HEK293 (cell line): ENCODE data around the gene SMCR8.

Experiments
- CTCF ChIA-PET: fragments of 350-600 bp; formaldehyde crosslinking; extraction: SDS; loops from one replicate; lab custom pipeline; 2021; ENCODE audit warnings: antibody characterized with exemption; lab: Yijun Ruan, JAX
- POLR2A ChIA-PET: fragments of 300-600 bp; formaldehyde crosslinking; extraction: SDS; loops from one replicate; lab custom pipeline; 2020; ENCODE audit warnings: antibody characterized with exemption, inconsistent platforms; lab: Yijun Ruan, JAX
- H3K27ac ChIP-seq: fragments of 200-500 bp; sonication (Bioruptor generic); 2 replicates; pipeline ENCODE4 v1.5.1; 2014; ENCODE audit warnings: low read depth, low read length, control low read depth, inconsistent platforms; ENCODE audit errors: extremely low read depth
- H3K36me3 ChIP-seq, 2 experiments: fragments of 200-500 bp in 1 of 2; sonication (Bioruptor generic) in 1 of 2; 1 replicate in 1 of 2; 2 replicates in 1 of 2; pipeline ENCODE4 v1.5.1; 2014 to 2017; ENCODE audit warnings: inconsistent platforms in 2 of 2, low read length in 2 of 2; ENCODE audit not compliant: control insufficient read depth in 2 of 2, insufficient read depth in 1 of 2
- H3K4me1 ChIP-seq: fragments of 200-500 bp; sonication (Bioruptor generic); 2 replicates; pipeline ENCODE4 v1.5.1; 2014; ENCODE audit warnings: mild to moderate bottlenecking, low read length, inconsistent platforms; ENCODE audit not compliant: control insufficient read depth, insufficient read depth
- H3K4me3 ChIP-seq: 2 replicates; pipeline ENCODE4 v1.5.1; 2011; ENCODE audit warnings: low read depth, mild to moderate bottlenecking, control low read depth, low read length, moderate library complexity
- H3K9me3 ChIP-seq: fragments of 200-500 bp; sonication (Bioruptor generic); 2 replicates; pipeline ENCODE4 v1.5.1; 2014; ENCODE audit warnings: low read depth, low read length, inconsistent platforms; ENCODE audit not compliant: control insufficient read depth, insufficient read depth
- KLF1 ChIP-seq: fragments of 450-650 bp; formaldehyde crosslinking; IDR thresholded peaks from 2 replicates; pipeline ENCODE4 v1.5.1; 2016; ENCODE audit warnings: missing biosample characterization, missing genetic modification characterization
- RBAK ChIP-seq: fragments of 450-650 bp; formaldehyde crosslinking; IDR thresholded peaks from 2 replicates; pipeline ENCODE4 v1.5.1; 2016; ENCODE audit warnings: missing biosample characterization, missing genetic modification characterization
- SALL2 ChIP-seq: fragments of 450-650 bp; formaldehyde crosslinking; IDR thresholded peaks from 2 replicates; pipeline ENCODE4 v1.5.0; 2017; ENCODE audit warnings: missing biosample characterization, mild to moderate bottlenecking, missing genetic modification characterization, borderline replicate concordance
- YY2 ChIP-seq: fragments of 450-650 bp; formaldehyde crosslinking; IDR thresholded peaks from 2 replicates; pipeline ENCODE4 v1.5.1; 2016; ENCODE audit warnings: missing biosample characterization, missing genetic modification characterization
- ZBTB7A ChIP-seq: fragments of 450-650 bp; formaldehyde crosslinking; IDR thresholded peaks from 2 replicates; pipeline ENCODE4 v1.5.1; 2016; ENCODE audit warnings: low read depth, missing biosample characterization, missing genetic modification characterization
- ZNF335 ChIP-seq: fragments of 450-650 bp; formaldehyde crosslinking; conservative IDR thresholded peaks from 2 replicates; pipeline ENCODE4 v1.5.1; 2016; ENCODE audit warnings: missing biosample characterization, missing genetic modification characterization
- ZNF561 ChIP-seq: fragments of 450-650 bp; IDR thresholded peaks from 2 replicates; pipeline ENCODE4 v1.5.1; 2018; ENCODE audit warnings: missing biosample characterization, missing genetic modification characterization, borderline replicate concordance
- ZNF747 ChIP-seq: fragments of 450-650 bp; formaldehyde crosslinking; IDR thresholded peaks from 2 replicates; pipeline ENCODE4 v1.5.1; 2016; ENCODE audit warnings: missing biosample characterization, missing genetic modification characterization
- ZNF843 ChIP-seq: fragments of 450-650 bp; formaldehyde crosslinking; IDR thresholded peaks from 2 replicates; pipeline ENCODE4 v1.5.1; 2016; ENCODE audit warnings: missing biosample characterization, missing genetic modification characterization
- TF ChIP-seq, protein P1 (sequence below): fragments of 450-650 bp; IDR thresholded peaks from 2 replicates; pipeline ENCODE4 v1.5.1; 2018; ENCODE audit warnings: missing biosample characterization, missing genetic modification characterization
- TF ChIP-seq, protein P2 (sequence below): fragments of 450-650 bp; formaldehyde crosslinking; IDR thresholded peaks from 2 replicates; pipeline ENCODE4 v1.5.1; 2016; ENCODE audit warnings: missing biosample characterization, missing genetic modification characterization
- TF ChIP-seq, protein P3 (sequence below): sonication (generic); formaldehyde crosslinking; IDR thresholded peaks from 2 replicates; pipeline ENCODE4 v1.8.1; 2022; ENCODE audit warnings: mild to moderate bottlenecking, moderate library complexity, missing genetic modification reagents
- TF ChIP-seq, protein P4 (sequence below): fragments of 450-650 bp; formaldehyde crosslinking; IDR thresholded peaks from 2 replicates; pipeline ENCODE4 v1.5.1; 2017; ENCODE audit warnings: missing biosample characterization, missing genetic modification characterization
- TF ChIP-seq, protein P5 (sequence below): fragments of 450-650 bp; formaldehyde crosslinking; conservative IDR thresholded peaks from 2 replicates; pipeline ENCODE4 v1.5.1; 2016; ENCODE audit warnings: low read depth, missing biosample characterization, missing genetic modification characterization
- TF ChIP-seq, protein P6 (sequence below): fragments of 450-650 bp; formaldehyde crosslinking; IDR thresholded peaks from 2 replicates; pipeline ENCODE4 v1.5.1; 2016; ENCODE audit warnings: missing biosample characterization, missing genetic modification characterization
- TF ChIP-seq, protein P7 (sequence below): fragments of 450-650 bp; formaldehyde crosslinking; IDR thresholded peaks from 2 replicates; pipeline ENCODE4 v1.5.1; 2016; ENCODE audit warnings: missing biosample characterization, missing genetic modification characterization
- TF ChIP-seq, protein P8 (sequence below): fragments of 450-650 bp; formaldehyde crosslinking; IDR thresholded peaks from 2 replicates; pipeline ENCODE4 v1.5.1; 2016; ENCODE audit warnings: missing biosample characterization, missing genetic modification characterization

The SMCR8 gene

DNA sequence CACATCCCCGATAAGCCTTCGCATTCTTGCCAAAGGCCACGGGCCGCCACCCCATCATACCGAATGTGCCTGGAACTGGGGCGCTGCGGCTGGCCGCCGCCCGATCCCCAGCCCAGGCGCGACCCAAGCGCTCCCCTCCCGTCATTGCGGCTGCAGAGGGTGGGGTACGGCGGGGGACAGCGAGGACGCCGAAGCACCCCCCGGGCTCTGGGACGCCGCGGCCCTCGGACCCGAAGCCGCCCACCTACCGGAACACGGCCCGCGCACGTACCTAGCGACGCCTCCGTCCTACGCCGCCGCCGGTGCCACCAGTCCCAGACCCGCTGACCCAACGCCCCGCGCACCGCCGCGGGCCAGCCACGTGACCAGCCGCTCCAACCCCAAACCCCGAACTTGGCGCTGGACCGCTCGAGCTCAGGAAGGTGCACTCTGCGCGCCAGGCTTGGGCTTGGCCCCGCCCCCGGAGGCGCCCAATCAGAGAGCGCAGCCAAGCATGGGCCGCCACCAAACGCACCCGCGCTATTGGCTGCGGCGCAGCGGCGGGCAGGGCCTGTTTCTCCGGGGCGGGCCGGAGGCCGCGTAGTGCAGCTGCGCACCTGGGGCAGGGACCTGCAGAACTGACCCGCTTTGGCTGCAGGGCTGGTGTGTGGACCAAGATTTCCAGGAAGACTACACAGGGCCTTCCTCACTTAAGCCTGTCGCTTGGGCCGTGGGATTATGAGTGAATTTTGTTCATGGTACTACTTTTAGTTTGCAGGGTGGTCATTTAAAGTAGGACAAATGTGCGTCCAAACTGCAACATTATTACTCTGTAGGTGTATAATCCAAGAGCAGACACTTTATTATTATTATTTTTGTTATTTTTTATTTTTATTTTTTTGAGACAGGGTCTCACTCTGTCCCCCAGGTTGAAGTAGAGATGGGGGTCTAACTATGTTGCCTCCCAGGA is 48.3 kb downstream of the SMCR8 start, which contains the start of gene SHMT1:
Gene SHMT1 (minus strand): TSS at position 450 of the 949 bp plus-strand sequence. CDS start 7,569 bp downstream, outside the sequence.
- CTCF ChIA-PET, result interaction anchor here (0.6 to 1.1 kb wide), 2 partner anchors 43 to 170 kb away, joined by 3 to 6 read pairs; no protein-coding TSS in a partner anchor
- Histone ChIP-seq H3K4me3 (peak within 1 kb of the TSS; percentile 90), H3K27ac (peak within 1 kb of the TSS; percentile 80; the same call in 1 of the 2 replicates), H3K9me3 (no peaks in the 10 kb centered on the region), H3K36me3 (peaks cover 22 to 24% of the 10 kb centered on the region in 2 experiments; a peak in 2 of 3 replicates), H3K4me1 (no peaks in the 10 kb centered on the region)
- POLR2A ChIA-PET, result interaction anchor here (0.6 to 1.6 kb wide), 5 partner anchors 10 to 49 kb away, joined by 3 to 7 read pairs (median 3); partner anchors contain the start of gene TOP3A
- TF ChIP-seq, protein P1, sequence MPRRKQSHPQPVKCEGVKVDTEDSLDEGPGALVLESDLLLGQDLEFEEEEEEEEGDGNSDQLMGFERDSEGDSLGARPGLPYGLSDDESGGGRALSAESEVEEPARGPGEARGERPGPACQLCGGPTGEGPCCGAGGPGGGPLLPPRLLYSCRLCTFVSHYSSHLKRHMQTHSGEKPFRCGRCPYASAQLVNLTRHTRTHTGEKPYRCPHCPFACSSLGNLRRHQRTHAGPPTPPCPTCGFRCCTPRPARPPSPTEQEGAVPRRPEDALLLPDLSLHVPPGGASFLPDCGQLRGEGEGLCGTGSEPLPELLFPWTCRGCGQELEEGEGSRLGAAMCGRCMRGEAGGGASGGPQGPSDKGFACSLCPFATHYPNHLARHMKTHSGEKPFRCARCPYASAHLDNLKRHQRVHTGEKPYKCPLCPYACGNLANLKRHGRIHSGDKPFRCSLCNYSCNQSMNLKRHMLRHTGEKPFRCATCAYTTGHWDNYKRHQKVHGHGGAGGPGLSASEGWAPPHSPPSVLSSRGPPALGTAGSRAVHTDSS (tag by site-specific recombination), result peak; percentile 62
- TF ChIP-seq, protein P2, sequence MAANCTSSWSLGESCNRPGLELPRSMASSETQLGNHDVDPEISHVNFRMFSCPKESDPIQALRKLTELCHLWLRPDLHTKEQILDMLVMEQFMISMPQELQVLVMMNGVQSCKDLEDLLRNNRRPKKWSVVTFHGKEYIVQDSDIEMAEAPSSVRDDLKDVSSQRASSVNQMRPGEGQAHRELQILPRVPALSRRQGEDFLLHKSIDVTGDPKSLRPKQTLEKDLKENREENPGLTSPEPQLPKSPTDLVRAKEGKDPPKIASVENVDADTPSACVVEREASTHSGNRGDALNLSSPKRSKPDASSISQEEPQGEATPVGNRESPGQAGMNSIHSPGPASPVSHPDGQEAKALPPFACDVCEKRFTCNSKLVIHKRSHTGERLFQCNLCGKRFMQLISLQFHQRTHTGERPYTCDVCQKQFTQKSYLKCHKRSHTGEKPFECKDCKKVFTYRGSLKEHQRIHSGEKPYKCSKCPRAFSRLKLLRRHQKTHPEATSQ (tag by site-specific recombination), result peak; percentile 78; the same call in 1 of the 2 replicates
- TF ChIP-seq, protein P3, sequence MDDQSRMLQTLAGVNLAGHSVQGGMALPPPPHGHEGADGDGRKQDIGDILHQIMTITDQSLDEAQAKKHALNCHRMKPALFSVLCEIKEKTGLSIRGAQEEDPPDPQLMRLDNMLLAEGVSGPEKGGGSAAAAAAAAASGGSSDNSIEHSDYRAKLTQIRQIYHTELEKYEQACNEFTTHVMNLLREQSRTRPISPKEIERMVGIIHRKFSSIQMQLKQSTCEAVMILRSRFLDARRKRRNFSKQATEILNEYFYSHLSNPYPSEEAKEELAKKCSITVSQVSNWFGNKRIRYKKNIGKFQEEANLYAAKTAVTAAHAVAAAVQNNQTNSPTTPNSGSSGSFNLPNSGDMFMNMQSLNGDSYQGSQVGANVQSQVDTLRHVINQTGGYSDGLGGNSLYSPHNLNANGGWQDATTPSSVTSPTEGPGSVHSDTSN (CRISPR knock-in tag), result peak; percentile 91
- TF ChIP-seq RBAK (tag by site-specific recombination) (no peak), KLF1 (0 out of 2 replicates have a peak, but pooled peaks have one; percentile 22), YY2 (tag by site-specific recombination) (no peak), ZNF335 (peak; percentile 89), SALL2 (tag by site-specific recombination) (no peak), ZNF747 (tag by site-specific recombination) (no peak), ZBTB7A (tag by site-specific recombination) (0 out of 2 replicates have a peak, but pooled peaks have one; percentile 31), ZNF561 (tag by site-specific recombination) (no peak), ZNF843 (tag by site-specific recombination) (0 out of 2 replicates have a peak, but pooled peaks have one; percentile 17)
- TF ChIP-seq, protein P4, sequence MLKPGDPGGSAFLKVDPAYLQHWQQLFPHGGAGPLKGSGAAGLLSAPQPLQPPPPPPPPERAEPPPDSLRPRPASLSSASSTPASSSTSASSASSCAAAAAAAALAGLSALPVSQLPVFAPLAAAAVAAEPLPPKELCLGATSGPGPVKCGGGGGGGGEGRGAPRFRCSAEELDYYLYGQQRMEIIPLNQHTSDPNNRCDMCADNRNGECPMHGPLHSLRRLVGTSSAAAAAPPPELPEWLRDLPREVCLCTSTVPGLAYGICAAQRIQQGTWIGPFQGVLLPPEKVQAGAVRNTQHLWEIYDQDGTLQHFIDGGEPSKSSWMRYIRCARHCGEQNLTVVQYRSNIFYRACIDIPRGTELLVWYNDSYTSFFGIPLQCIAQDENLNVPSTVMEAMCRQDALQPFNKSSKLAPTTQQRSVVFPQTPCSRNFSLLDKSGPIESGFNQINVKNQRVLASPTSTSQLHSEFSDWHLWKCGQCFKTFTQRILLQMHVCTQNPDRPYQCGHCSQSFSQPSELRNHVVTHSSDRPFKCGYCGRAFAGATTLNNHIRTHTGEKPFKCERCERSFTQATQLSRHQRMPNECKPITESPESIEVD, result no peak
- TF ChIP-seq, protein P5, sequence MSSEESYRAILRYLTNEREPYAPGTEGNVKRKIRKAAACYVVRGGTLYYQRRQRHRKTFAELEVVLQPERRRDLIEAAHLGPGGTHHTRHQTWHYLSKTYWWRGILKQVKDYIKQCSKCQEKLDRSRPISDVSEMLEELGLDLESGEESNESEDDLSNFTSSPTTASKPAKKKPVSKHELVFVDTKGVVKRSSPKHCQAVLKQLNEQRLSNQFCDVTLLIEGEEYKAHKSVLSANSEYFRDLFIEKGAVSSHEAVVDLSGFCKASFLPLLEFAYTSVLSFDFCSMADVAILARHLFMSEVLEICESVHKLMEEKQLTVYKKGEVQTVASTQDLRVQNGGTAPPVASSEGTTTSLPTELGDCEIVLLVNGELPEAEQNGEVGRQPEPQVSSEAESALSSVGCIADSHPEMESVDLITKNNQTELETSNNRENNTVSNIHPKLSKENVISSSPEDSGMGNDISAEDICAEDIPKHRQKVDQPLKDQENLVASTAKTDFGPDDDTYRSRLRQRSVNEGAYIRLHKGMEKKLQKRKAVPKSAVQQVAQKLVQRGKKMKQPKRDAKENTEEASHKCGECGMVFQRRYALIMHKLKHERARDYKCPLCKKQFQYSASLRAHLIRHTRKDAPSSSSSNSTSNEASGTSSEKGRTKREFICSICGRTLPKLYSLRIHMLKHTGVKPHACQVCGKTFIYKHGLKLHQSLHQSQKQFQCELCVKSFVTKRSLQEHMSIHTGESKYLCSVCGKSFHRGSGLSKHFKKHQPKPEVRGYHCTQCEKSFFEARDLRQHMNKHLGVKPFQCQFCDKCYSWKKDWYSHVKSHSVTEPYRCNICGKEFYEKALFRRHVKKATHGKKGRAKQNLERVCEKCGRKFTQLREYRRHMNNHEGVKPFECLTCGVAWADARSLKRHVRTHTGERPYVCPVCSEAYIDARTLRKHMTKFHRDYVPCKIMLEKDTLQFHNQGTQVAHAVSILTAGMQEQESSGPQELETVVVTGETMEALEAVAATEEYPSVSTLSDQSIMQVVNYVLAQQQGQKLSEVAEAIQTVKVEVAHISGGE (tag by site-specific recombination), result 0 out of 2 replicates have a peak, but pooled peaks have one; percentile 27
- TF ChIP-seq, protein P6, sequence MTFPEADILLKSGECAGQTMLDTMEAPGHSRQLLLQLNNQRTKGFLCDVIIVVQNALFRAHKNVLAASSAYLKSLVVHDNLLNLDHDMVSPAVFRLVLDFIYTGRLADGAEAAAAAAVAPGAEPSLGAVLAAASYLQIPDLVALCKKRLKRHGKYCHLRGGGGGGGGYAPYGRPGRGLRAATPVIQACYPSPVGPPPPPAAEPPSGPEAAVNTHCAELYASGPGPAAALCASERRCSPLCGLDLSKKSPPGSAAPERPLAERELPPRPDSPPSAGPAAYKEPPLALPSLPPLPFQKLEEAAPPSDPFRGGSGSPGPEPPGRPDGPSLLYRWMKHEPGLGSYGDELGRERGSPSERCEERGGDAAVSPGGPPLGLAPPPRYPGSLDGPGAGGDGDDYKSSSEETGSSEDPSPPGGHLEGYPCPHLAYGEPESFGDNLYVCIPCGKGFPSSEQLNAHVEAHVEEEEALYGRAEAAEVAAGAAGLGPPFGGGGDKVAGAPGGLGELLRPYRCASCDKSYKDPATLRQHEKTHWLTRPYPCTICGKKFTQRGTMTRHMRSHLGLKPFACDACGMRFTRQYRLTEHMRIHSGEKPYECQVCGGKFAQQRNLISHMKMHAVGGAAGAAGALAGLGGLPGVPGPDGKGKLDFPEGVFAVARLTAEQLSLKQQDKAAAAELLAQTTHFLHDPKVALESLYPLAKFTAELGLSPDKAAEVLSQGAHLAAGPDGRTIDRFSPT (tag by site-specific recombination), result peak; percentile 52; the same call in 1 of the 2 replicates
- TF ChIP-seq, protein P7, sequence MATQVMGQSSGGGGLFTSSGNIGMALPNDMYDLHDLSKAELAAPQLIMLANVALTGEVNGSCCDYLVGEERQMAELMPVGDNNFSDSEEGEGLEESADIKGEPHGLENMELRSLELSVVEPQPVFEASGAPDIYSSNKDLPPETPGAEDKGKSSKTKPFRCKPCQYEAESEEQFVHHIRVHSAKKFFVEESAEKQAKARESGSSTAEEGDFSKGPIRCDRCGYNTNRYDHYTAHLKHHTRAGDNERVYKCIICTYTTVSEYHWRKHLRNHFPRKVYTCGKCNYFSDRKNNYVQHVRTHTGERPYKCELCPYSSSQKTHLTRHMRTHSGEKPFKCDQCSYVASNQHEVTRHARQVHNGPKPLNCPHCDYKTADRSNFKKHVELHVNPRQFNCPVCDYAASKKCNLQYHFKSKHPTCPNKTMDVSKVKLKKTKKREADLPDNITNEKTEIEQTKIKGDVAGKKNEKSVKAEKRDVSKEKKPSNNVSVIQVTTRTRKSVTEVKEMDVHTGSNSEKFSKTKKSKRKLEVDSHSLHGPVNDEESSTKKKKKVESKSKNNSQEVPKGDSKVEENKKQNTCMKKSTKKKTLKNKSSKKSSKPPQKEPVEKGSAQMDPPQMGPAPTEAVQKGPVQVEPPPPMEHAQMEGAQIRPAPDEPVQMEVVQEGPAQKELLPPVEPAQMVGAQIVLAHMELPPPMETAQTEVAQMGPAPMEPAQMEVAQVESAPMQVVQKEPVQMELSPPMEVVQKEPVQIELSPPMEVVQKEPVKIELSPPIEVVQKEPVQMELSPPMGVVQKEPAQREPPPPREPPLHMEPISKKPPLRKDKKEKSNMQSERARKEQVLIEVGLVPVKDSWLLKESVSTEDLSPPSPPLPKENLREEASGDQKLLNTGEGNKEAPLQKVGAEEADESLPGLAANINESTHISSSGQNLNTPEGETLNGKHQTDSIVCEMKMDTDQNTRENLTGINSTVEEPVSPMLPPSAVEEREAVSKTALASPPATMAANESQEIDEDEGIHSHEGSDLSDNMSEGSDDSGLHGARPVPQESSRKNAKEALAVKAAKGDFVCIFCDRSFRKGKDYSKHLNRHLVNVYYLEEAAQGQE (tag by site-specific recombination), result peak; percentile 45; the same call in 1 of the 2 replicates
- TF ChIP-seq, protein P8, sequence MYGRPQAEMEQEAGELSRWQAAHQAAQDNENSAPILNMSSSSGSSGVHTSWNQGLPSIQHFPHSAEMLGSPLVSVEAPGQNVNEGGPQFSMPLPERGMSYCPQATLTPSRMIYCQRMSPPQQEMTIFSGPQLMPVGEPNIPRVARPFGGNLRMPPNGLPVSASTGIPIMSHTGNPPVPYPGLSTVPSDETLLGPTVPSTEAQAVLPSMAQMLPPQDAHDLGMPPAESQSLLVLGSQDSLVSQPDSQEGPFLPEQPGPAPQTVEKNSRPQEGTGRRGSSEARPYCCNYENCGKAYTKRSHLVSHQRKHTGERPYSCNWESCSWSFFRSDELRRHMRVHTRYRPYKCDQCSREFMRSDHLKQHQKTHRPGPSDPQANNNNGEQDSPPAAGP (tag by site-specific recombination), result 0 out of 2 replicates have a peak, but pooled peaks have one; percentile 39
